ENCODE measurements around the gene PSMB7.

Gene PSMB7

GRCh38 chr9:124356745-124357390, 58.4 kb downstream of the PSMB7 start:
- DNase-seq (ENCODE audit: low spot score) = no peak

GRCh38 chr9:124355941-124356744, 59.1 kb downstream of the PSMB7 start:
- no peak for DNase-seq (ENCODE audit: low spot score)

DNA sequence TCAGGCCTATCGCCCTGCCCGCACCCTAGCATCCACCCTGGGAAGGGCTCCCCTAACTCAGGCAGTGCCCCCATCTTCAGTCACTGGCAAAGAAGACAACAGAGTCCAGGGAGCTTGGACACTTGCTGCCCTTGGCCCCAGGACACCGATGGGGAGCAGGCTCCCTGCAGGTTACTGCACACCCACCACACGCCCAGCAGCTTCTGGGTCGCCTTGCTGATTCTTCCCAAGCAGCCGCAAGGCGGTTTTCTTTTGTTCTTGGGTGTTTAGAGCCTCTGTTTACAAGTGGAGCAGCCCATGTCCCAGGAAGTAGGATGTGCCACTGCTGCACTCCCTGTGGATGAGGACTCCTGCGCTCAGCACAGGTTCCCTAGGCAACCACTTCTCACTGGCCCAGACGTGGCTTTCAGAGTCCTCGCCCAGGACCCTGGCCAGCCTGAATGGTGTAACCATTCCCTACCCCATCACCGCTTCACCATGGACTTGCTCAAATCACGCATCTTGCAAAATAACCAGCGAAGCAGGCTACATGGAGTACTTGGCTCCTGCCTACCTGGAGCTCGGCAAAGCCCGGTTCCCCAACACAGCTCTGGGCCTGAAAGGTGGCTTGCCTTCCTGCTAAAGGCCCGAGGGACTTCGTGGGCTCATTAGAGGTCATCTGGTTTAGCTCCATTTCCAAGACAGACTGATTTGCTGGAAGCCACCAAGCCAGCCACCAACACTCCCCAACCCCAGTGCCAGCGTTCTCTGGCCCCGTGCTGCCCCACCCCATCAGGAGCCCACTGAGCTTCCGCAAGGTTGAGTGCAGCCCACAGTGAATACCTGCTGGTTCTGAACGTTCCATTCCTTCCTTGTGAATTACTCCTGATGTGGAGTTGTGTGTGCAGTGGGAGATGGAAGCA, 60.0 kb downstream of the PSMB7 start:
- DNase-seq (ENCODE audit: low spot score) = no peak

DNA sequence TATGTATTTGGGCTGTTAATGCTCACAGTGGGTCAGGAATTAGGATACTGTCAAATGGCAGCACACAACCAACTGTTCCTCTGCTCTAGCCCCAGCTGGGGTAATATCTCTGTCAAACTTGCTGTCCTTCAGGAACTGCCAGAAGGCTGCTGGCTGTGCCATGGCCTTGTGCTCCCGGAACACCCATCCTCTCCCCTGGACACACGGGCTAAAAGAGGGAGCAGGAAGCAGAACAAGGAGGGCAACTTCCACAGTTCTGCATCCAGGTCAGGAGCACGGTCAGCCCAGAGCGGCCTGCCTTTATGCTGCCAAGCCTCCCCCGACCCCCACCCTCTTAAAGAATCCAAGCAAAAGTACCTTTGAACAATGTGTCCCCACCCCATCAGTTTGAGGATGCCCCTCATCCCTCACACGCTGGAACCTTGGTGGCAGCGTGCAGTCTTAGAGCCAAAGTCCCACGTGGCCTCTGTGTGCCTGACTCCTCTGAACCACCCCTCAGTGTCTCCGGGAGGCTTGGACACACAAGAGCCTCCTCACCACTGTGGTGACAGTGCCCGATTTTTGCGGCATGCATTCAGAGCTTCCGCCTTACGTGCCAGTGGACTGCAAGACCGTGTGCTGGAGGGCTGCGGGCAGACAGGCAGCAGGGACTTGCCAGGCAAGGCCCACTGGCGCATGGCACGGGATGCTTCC, 60.8 kb downstream of the PSMB7 start:
- no peak for DNase-seq (ENCODE audit: low spot score)

DNA sequence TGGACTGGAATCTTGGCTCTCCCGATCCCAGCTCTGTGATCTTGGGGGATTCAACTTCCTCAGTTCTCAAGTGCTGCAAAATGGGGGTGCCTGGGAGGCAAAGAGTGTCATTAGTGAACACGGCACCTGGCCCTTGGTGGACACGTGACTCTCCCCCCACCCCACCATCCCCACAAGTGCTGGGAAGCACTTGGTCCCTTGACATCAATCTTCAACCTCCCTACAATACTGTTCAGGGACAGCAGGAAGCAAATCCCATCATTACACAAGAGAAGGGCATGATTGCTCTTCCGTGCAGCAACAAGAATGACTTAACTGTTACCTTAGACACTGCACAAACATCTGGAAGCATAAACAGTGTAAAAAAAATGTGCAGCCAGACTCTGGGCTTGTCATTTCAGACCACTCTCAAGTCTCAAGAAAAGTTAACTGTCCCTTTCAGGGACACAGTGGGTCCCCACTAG, 61.4 kb downstream of the PSMB7 start:
- DNase-seq (ENCODE audit: low spot score) = no peak

DNA sequence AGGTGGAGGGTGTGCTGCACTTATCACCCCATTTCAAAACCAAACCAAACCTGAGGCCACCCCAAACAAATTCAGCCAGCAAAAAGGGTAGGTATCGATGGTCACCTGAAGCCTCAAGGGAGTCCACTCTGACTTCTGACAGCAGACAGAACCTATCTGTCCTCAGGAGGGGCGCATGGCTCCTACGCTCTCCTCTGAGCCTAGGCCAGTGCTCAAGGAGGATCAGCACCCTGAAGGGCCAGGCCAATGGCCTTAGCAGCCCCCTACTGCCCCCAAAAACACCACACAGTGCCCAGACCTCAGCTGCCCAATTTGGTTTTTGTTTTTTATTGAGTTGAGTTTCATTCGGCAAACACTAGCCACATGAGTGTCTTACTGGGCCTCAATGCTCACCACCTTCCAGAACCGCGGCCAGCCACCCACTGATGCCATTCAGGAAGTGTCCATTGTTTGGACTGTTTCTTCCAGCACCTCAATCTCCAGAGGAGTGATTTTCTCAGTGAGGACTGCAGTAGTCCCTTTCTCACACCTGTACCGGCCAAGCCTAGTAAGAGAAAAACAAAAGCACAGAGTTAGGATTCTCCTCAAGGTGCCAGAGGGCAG, 62.0 kb downstream of the PSMB7 start:
- no peak for DNase-seq (ENCODE audit: low spot score)

- no peak for DNase-seq (ENCODE audit: low spot score)
These were observed 62.6 kb downstream of the PSMB7 start for GRCh38 chr9:124352616-124353015.

DNA sequence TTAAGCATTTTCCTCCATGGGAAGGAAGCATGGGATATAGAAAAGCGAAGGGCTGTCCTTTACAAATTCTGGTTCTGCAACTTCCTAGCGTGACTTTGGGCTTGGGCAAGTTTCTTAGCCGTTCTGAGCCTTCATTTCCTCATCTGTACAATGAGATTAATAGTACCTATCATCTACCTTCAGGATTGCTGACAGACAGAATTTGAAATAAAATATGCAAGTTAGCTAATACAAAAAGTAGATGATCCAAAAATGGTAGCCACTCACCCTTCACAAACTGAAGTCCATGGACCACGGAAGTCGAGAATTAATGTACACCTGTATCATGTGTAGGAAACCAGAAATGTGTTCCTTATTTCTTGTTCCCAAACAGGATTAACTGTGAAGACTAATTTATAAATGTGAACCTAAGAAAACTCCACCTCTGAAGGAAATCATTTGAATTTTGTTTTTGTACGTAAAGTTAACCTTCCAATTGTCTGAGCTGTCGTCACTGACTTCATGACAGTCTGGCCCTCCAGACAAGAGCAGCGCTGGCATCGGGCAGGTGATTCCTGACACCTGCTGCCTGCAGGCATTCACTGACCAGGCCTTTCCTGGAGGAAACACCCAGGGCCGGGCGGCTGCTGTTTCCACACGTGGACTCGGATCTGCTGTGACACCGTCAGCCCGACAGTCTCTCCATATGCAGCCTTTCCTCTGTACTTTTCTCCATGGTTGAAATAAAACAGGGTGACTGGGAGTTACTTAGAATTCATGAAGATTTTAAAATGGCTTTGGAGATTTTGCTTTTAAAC, 63.4 kb downstream of the PSMB7 start:
- DNase-seq (ENCODE audit: low spot score) = no peak

DNA sequence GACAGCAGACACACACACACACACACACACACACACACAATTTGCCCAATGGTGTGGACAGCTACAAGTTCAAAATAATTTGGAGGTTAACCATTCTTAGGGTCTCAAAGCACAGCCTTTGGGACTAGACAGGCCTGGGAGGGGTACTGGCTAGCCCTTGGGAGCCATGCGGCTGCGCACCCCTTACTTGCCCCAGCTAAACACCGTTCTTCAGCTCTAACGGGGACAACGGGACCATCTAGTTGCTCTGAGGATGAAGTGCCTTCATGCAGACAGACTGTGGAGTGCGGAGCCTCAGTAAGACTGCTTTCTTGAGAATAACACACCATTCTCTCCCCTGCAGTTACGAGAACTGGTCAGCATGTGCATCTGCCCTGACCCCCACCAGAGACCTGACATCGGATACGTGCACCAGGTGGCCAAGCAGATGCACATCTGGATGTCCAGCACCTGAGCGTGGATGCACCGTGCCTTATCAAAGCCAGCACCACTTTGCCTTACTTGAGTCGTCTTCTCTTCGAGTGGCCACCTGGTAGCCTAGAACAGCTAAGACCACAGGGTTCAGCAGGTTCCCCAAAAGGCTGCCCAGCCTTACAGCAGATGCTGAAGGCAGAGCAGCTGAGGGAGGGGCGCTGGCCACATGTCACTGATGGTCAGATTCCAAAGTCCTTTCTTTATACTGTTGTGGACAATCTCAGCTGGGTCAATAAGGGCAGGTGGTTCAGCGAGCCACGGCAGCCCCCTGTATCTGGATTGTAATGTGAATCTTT, 64.6 kb downstream of the PSMB7 start:
- no peak for DNase-seq (ENCODE audit: low spot score)

GRCh38 chr9:124349675-124350493, 65.4 kb downstream of the PSMB7 start:
- no peak for DNase-seq (ENCODE audit: low spot score)

DNA sequence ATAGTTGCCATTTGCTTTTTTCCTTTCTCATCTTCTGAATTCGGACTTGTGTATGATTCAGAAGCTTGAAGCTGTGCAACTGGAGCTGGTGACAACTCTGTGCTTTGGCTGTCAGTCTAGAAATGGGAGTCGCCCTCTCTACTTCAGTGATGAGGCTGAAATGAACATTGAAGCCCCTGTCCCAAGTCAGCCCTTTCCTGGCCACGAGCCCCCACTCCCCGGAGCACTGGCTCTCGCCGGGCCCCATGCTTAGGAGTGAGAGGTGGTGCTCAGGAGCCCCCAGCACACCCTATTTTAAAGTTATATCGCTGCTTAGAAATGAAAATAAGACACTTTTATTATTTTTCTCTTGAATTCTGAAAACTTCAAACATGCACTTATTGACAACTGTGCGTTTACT, 66.0 kb downstream of the PSMB7 start:
- DNase-seq (ENCODE audit: low spot score) = no peak

DNA sequence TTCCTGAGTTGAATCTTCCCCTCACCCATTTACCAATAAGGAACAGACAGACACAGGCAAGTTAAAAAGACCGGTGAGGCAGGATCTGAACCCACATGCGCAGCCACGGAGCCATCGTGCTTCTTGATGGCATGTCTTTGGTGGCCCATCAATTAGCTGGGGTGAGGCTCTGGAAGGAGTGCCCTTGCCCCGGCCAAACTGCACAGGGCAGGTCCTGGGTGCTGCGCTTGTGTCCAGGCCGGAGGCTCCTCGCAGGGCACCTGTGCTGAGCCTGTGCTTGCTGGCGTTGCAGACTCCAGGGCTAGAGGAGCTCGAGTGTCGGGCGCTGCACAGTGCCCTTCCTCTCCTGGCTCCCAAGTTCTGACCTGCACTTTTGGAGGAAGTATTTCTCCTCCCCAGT, 66.4 kb downstream of the PSMB7 start:
- no peak for DNase-seq (ENCODE audit: low spot score)

DNA sequence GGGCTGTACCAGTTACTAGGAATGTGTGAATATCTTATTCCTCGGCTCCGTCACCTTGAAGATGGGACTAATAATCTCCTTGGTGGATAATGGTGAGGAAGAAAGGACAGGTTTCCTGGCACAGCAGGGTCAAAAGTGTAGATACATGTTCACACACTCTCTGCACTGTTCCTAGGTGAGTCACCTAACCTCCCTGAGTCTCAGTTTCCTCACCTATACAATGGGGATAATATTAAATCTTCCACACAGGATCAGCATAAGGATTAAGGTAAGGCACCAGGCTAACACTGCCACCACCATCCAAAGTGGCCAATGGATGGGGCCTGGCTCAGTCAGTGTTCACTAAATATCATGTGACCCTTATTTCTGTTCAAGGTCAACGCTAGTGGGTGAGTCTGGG, 66.9 kb downstream of the PSMB7 start:
- DNase-seq (ENCODE audit: low spot score) = no peak

- DNase-seq (ENCODE audit: low spot score) = no peak
These were observed 67.3 kb downstream of the PSMB7 start for GRCh38 chr9:124347968-124348358.

DNA sequence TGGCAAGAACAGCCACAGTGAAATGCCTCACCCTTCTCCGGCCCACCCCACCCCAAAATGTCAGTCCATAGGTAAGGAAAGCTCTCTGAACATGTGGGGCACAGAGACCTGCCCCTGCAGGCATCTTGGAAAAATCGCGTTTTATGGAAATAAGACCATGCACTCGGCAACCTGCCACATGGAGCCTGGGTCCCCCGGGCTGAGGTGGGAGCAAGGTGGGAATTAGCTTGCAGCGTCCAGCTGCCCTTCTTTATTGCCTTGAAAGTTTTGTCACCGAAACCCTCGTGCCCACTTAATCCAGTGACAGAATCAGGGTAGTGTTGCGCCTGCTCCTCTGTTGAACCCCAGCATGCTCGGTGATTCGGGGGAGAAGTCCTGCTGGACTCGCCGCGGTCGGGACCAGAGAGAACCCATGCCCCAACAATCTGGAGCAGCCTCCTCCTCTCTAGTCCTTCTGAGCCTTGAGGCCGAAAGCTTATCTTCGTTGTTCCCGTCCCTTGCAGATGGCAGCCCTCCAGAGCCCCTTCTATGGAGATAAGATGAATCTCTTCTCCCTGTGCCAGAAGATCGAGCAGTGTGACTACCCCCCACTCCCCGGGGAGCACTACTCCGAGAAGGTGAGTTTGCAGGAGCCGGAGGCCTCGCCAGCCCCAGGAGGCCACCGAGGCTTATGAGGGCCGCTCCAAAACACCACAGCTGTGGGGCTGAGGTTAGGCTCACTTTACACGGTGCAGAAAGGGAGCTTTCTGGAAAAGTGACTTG, 67.9 kb downstream of the PSMB7 start:
- no peak for DNase-seq (ENCODE audit: low spot score)

GRCh38 chr9:124346347-124347163, 68.7 kb downstream of the PSMB7 start:
- DNase-seq (ENCODE audit: low spot score) = no peak

- no peak for DNase-seq (ENCODE audit: low spot score)
These were observed 69.4 kb downstream of the PSMB7 start for GRCh38 chr9:124345751-124346281.

All from CD4-positive, alpha-beta T cell treated with Interleukin-6 at 100 ng/mL for 8 hours (primary cell).